Frontal cortex (tissue), 4 donors: ENCODE measurements around the gene PRDM16. TPM values are rescaled to one million over a fixed set of nuclear protein-coding genes. Genes with fewer than 3 reads are reported as not detected.

Source experiments
- DNase-seq, 2 donors: peaks; one replicate each; pipeline ENCODE4 v3.0.0; 2012; ENCODE audit warnings: low spot score in 2 of 2
- FAIRE-seq: peaks from 2 replicates; lab custom pipeline; 2012; peaks lifted over from hg19 to GRCh38; lab: Jason Lieb, UNC
- total RNA-seq: library from RNA; depleted of rRNA; stranded (reverse); fragments of >200 nt; gene quantifications from one replicate; pipeline ENCODE4 v1.2.3, GENCODE V29; 2014
- donor health status: control.
- donor health status: control.
- donor health status: control.

The PRDM16 gene
- total RNA-seq, 1 donor from 2014 or later: 1.6 TPM

DNA sequence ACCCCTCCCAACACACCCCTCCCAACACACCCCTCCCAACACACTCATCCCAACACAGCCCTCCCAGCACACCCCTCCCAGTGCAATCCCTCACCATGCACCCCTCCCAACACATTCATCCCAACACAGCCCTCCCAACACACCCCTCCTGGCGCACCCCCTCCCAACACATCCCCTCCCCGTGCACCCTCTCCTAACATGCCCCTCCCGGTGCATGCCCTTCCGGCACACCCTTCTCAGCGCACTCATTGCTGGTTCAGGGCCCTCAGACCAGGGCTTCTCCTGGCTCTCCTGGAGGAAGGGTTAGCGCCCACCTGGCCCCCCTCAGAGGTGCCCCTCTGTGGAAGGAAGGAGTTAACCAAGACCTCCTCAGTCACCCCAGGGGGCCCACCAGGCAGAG, 310.9 kb downstream of the PRDM16 start:
- FAIRE-seq (no peak), DNase-seq (no peak)

- no peak for FAIRE-seq
- no peak for DNase-seq
Measured at GRCh38 chr1:3380469-3380868, 311.5 kb downstream of the PRDM16 start.

DNA sequence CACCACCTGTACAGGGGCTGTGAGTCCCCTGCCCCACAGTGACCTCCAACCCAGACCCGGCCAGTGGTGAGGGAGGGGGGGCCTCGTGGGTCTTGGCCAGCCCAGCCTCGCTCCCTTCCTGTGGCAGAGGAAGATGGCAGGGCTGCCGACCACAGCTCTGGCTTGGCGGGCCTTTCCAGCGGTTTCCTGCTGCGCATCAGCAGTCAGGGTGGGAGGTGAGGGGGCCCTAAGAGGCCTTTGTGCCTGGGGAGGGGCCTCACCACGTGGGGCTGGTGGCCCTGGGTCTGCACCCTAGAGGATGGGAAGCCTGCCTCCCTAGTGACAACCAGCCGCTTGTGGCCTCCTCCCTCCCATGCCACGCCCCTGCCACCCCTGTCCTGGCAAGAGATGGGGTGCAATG, 312.9 kb downstream of the PRDM16 start:
- DNase-seq (no peak), FAIRE-seq (no peak)

DNA sequence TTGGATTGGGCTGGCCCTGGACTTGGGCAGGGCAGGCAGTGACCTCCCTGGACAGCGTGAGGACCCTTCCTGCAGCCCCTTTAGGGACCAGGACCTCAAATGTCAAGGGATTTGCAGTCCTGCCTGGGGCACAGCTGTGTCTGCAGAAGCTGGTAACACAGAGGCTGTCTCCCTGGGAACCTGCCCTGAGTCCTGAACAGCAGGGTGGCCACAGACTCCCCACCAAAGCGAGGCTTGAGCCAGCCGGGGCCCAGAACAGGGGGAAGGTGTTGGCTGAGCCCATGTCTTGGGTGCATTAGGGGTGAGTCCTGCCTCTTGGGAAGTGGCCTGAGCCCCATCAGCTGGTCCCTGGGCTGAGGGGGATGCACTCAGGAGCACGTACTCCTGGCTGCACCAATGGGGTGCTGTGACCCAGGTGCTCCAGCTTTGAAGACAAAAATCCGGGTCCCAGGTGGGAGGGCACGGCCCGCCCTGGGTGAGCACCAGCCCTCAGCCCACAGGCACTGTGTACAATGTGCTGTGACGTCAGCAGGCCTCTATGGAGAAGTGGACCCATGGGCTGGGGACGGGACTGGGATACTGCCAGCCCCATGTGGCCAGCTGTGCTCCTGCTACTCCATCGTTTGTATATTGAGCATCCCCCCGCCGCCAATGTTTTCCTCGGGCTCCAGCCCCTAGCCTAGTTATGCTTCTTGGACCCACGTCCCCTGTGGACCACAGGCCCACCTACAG, 313.5 kb downstream of the PRDM16 start:
- no peak for DNase-seq
- FAIRE-seq: no peak

GRCh38 chr1:3383679-3384078, 314.7 kb downstream of the PRDM16 start:
- no peak for DNase-seq
- FAIRE-seq: no peak

DNA sequence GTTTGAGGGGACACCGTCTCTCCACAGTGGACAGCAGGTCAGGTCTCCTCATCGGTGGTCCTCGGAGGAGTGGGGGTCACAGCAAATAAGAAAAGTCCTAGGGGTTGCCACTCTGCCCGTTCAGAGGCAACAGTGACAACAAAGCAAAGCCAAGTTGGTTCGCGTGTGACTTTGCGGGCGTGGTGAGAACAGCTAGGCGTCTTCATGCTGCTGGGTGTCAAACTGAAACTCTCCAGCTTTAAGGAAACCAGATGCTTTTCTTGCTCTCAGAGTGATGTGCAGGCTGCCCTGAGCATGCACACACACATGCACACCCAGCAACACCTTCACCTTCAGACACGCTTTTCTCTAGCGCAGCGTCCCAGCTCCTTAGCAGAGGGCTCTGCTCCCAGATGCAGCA, 315.4 kb downstream of the PRDM16 start:
- FAIRE-seq: no peak
- no peak for DNase-seq

GRCh38 chr1:3386205-3387002, 317.4 kb downstream of the PRDM16 start:
- FAIRE-seq: no peak
- no peak for DNase-seq

DNA sequence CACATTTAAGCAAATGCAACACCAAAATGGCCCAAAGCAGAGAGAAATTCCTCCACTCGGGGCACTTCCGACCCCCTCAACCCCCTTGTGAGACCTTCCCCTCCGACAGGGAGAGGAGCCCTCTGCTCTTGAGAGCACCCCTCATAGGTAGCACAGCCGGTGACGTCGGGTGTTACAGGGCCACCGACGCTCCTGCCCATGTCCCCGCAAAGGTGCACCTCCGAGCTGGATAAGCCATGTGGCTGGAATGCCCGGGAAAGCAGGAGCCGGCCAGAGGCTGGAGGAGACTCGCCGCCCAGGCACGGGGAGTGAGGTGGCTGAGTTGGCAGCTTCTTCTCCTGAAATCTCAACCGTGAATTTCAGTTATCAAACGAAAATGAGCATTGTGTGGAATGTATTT, 318.4 kb downstream of the PRDM16 start:
- FAIRE-seq (no peak), DNase-seq (no peak)

DNA sequence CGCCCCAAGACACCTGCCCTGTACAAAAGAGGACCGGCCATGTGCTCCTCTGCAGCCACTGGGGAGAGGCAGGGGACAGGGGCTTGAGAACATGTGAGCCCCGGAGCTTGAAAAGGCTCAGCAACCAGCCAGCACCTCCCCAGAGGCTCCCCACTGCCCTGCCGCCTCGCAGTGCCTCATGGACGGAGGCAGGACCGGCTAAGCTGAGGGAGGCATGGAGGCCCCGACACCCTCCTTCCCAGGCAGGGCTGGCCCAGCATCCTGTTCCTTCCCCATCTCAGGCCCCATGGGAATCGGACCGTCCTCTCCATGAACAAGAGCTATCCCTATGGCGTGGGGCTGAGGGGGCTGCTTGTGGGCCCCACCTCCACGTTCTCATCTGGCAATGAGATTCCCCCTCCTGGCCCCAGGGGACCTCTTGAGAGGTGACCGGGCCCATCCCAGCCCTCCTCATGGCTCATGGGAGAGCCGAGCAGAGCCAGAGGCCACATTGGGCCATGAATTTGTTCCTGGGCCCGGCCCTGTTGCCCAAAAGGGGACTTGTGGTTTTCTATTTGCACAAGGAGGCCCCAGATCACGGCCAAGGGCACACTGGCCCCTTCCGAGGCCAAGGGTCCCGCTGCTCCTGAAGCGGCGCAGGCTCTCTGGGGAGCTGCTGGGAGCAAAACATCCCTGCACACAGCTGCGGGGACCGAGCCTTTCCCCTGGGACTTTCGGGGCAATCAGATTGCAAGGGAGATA, 320.3 kb downstream of the PRDM16 start:
- DNase-seq: no peak
- no peak for FAIRE-seq

DNA sequence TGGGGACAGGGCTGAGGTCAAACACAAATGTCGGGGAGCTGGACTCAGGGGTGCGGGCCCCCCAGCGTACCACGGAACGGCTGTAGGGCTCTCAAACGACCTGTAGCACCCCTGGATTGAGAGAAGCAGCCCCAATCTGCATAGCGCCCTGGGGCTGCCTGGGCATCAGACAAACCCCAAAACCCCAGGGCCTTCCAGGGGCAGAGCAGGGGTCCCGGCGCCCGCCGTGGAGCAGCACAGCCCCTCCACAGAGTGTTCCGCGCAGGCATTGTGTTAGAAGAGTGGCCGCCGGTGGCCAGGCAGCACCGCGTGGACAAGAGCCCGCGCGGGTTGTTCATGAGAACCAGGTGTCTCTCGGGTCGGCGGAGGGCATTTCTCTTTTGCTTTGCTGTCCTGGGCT, 321.3 kb downstream of the PRDM16 start:
- FAIRE-seq (no peak), DNase-seq (no peak)

DNA sequence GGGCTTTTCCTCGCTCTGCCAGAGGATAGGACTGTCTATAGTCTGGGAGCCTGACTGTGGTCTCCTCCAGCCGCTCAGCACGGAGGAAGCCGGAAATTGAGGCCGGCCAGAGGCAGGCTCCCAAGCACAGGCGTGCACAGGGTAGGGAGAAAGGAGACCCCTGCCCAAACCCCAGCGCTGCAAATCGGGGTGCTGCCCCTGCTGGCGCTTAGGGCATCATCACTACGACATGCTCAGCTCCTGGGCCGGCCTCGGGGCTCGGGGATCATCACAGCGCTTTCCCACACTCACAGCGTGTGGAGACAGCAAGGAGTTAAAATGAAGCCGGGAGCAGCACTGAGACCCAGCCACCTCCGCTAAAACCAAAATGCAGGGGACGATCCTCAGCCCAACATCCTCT, 322.7 kb downstream of the PRDM16 start:
- no peak for DNase-seq
- FAIRE-seq: no peak

DNA sequence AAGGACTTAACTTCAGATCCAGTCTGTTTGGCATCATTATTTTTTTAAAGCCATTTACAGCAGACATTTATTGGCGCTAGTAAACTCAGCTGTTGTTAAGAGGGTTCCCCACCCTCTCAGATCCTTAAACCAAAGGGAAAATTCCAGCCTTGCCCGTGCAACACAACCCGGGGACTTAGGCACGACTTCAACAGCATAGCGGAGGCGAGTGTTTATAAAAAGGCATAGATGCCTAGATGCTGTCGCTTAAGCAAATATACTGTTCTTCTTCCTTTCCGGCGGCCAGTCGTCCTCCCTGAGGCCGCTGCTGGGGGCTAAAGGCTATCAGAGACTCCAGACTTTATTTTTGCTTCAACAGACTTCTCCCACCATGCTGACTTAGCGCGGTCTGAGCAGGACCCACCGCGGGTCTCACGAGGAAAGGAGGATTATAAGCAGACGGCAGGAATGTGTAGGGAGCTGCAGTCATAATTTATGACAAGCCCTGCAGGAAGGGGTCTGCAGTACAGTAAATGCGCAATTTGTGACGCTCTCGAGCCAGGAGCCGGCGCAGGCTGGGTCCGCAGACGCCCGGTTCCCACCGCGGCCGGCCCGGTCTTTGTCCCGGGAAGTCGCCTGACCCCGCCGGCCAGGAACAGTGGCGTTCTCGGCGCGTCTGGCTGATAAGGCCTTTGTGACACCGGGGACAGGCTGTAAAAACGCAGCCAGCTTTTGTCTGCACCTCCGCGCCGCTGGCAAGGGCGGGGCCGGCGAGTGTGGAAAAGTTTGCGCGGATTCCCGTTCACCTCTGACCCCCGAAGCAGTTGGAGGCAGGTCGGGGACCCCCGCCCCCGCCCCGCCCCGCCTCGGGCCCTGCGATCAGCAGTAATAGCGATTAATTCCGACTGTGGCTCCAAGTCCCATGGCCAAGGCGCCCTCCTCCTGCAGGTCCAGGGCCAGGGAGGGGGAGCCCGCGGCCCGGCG, 324.3 kb downstream of the PRDM16 start:
- DNase-seq: peak in 1 of 2 donors; percentile 51
- no peak for FAIRE-seq

GRCh38 chr1:3393987-3394920, 325.3 kb downstream of the PRDM16 start:
- DNase-seq (no peak), FAIRE-seq (no peak)

DNA sequence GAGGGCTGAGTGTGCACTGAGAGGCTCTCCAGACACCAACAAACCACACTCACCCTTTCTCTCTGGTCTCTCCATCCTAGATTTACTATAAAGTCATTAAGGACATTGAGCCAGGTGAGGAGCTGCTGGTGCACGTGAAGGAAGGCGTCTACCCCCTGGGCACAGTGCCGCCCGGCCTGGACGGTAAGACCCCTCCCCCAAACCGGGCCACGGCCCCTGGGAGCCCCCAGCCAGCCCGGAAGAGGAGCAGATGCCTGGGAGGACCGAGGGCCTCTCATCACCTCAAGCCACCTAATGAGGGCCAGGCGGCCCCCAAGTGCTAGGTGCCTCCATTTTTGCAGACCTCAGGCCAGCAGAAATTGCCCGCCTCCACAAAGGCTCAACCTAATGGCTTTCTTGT, 327.4 kb downstream of the PRDM16 start:
- DNase-seq (no peak), FAIRE-seq (no peak)

DNA sequence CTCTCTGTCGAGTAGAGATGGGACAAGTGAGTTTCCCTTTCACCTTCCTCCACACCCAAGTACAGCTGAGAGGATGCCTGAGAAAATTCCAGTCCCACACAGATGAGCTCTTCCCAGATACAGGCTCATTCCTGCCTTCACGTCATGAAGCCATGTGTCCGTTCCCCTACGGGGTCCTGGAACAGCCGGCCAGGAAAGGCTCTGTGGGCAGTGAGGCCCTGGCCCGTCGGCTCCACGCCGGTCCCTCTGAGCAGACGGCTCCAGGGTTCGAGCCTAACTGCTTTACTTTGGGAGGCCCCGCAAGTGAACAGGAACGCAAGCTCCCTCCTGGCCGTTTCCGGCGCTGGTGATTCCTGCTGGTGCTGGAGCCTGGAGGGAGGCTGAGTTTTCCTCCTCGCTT, 328.3 kb downstream of the PRDM16 start:
- FAIRE-seq (no peak), DNase-seq (no peak)

GRCh38 chr1:3398396-3399140, 329.6 kb downstream of the PRDM16 start:
- DNase-seq (no peak), FAIRE-seq (no peak)

GRCh38 chr1:3399732-3400131, 330.7 kb downstream of the PRDM16 start:
- DNase-seq: no peak
- no peak for FAIRE-seq
